GM12878 (cell line): Measurements from ENCODE around the gene TCF7L2.

ENCODE experiments used
- BACH1 ChIP-seq: fragments of 450-650 bp; IDR thresholded peaks from 2 replicates; pipeline ENCODE4 v1.6.1; 2017; ENCODE audit warnings: mild to moderate bottlenecking, borderline replicate concordance
- CTCF ChIP-seq, 3 experiments: IDR thresholded peaks in 2 of 3; conservative IDR thresholded peaks in 1 of 3; 2 replicates each; pipeline ENCODE4 v1.5.1; 2011; ENCODE audit warnings: low read depth in 3 of 3, low read length in 3 of 3, mild to moderate bottlenecking in 3 of 3, control low read depth in 2 of 3, moderate library complexity in 2 of 3, inconsistent platforms in 1 of 3, mixed read lengths in 1 of 3; ENCODE audit not compliant: control insufficient read depth in 2 of 3, insufficient read depth in 1 of 3; ENCODE audit errors: extremely low read depth in 1 of 3
- DPF2 ChIP-seq: fragments of 450-650 bp; IDR thresholded peaks from 2 replicates; pipeline ENCODE4 v1.6.1; 2017; ENCODE audit warnings: mild to moderate bottlenecking
- EP300 ChIP-seq, 2 experiments: fragments of 150-350 bp in 1 of 2; IDR thresholded peaks; 2 replicates each; pipeline ENCODE4 v1.6.1; 2011 to 2012; ENCODE audit warnings: low read depth in 2 of 2, low read length in 2 of 2, borderline replicate concordance in 1 of 2, improper control_type of control experiment in 1 of 2, inconsistent platforms in 1 of 2; ENCODE audit not compliant: control insufficient read depth in 1 of 2
- NFIC ChIP-seq: IDR thresholded peaks from 2 replicates; pipeline ENCODE4 v1.6.1; 2012; ENCODE audit warnings: low read depth, mild to moderate bottlenecking, inconsistent platforms, low read length, moderate library complexity
- SMC3 ChIP-seq: IDR thresholded peaks from 2 replicates; pipeline ENCODE4 v1.6.1; 2011; ENCODE audit warnings: low read length, improper control_type of control experiment, borderline replicate concordance
- SREBF1 ChIP-seq: IDR thresholded peaks from 2 replicates; pipeline ENCODE4 v1.6.1; 2012; ENCODE audit warnings: mild to moderate bottlenecking, low read length
- STAT1 ChIP-seq: fragments of 450-650 bp; conservative IDR thresholded peaks from 2 replicates; pipeline ENCODE4 v1.6.1; 2014; ENCODE audit warnings: antibody characterized with exemption, mild to moderate bottlenecking
- ZBTB33 ChIP-seq: fragments of 450-650 bp; IDR thresholded peaks from 2 replicates; pipeline ENCODE4 v1.6.1; 2017; ENCODE audit warnings: mild to moderate bottlenecking

GRCh38 chr10:113178771-113179170, 228.7 kb downstream of the TCF7L2 start:
- TF ChIP-seq NFIC (no peak), BACH1 (no peak), DPF2 (no peak), CTCF (IDR thresholded peaks at IDR 0.05 in 2 of 3, conservative IDR thresholded peaks at IDR 0.05 in 1 of 3; ENCODE audit: control insufficient read depth in 2 of 3, extremely low read depth in 1 of 3, insufficient read depth in 1 of 3, low read depth in 3 of 3, low read length in 3 of 3) (no peak), ZBTB33 (no peak), SREBF1 (no peak), EP300 (IDR thresholded peaks at IDR 0.05; ENCODE audit: borderline replicate concordance in 1 of 2, control insufficient read depth in 1 of 2, low read depth in 2 of 2, low read length in 2 of 2) (no peak), SMC3 (no peak), STAT1 (no peak)
